ENCODE results near the gene TYW3. TPM values are rescaled to one million over a fixed set of nuclear protein-coding genes. Genes with fewer than 3 reads are reported as not detected.

Gene TYW3
- total RNA-seq, 1 experiment from 2014 or later, result 32.9 TPM

- TF ChIP-seq ATF2 (CRISPR knock-in tag; IDR thresholded peaks at IDR 0.05; ENCODE audit: borderline replicate concordance, low read depth), result no peak
- no peak for TF ChIP-seq TEAD1 (CRISPR knock-in tag; IDR thresholded peaks at IDR 0.05)
- no peak for TF ChIP-seq PREB (CRISPR knock-in tag; IDR thresholded peaks at IDR 0.05; ENCODE audit: borderline replicate concordance)
- no peak for TF ChIP-seq ZNF232 (CRISPR knock-in tag; IDR thresholded peaks at IDR 0.05)
- no peak for TF ChIP-seq TCF7 (CRISPR knock-in tag; IDR thresholded peaks at IDR 0.05; ENCODE audit: low read depth)
- no peak for TF ChIP-seq MXD4 (CRISPR knock-in tag; IDR thresholded peaks at IDR 0.05; ENCODE audit: borderline replicate concordance)
- TF ChIP-seq SOX15 (CRISPR knock-in tag; IDR thresholded peaks at IDR 0.05), result no peak
These were observed 57.5 kb downstream of the TYW3 start (continued) for GRCh38 chr1:74790453-74790852.

- Mint-ChIP-seq H3K4me3 (no peak overlapping the region), H3K36me3 (peaks cover 3% of the 10 kb centered on the region), H3K27ac (no peak overlapping the region), H3K27me3 (ENCODE audit: low read depth) (no peaks in the 10 kb centered on the region), H3K4me1 (peaks cover 6% of the 10 kb centered on the region), H3K9me3 (peaks cover 8% of the 10 kb centered on the region)
- DNase-seq (ENCODE audit: low spot score) (no peak), ATAC-seq (no peak)
- ChIA-PET CTCF (interaction anchor here (1.1 to 1.7 kb wide), 3 partner anchors 16 to 24 kb away, joined by 3 to 7 read pairs (median 4); no protein-coding TSS in a partner anchor), POLR2A (no interaction called here)
- no peak for TF ChIP-seq ZBTB21 (CRISPR knock-in tag; IDR thresholded peaks at IDR 0.05; ENCODE audit: borderline replicate concordance)
- no peak for TF ChIP-seq AR (CRISPR knock-in tag; IDR thresholded peaks at IDR 0.05)
- no peak for TF ChIP-seq CBFB (CRISPR knock-in tag; IDR thresholded peaks at IDR 0.05; ENCODE audit: low read depth)
These were observed 58.5 kb downstream of the TYW3 start for GRCh38 chr1:74791491-74791890.

- peaks cover 31% of the 10 kb centered on the region for H3K36me3 Mint-ChIP-seq
- POLR2A ChIA-PET, result no interaction called here
- H3K27me3 Mint-ChIP-seq (ENCODE audit: low read depth), result no peaks in the 10 kb centered on the region
- H3K4me3 Mint-ChIP-seq, result no peak overlapping the region
- ATAC-seq (peak; percentile 77), DNase-seq (ENCODE audit: low spot score) (no peak)
- peaks cover 39% of the 10 kb centered on the region for H3K9me3 Mint-ChIP-seq
- 0 out of 2 replicates have a peak overlapping the region, but pooled peaks have one; percentile 32 for H3K27ac Mint-ChIP-seq
- CTCF ChIA-PET, result interaction anchor here (1.4 kb wide), 1 partner anchor 19 kb away, joined by 3 read pairs; no protein-coding TSS in a partner anchor
- H3K4me1 Mint-ChIP-seq, result peaks cover 7% of the 10 kb centered on the region
- no peak for TF ChIP-seq SOX15 (CRISPR knock-in tag; IDR thresholded peaks at IDR 0.05)
- TF ChIP-seq CDX4 (CRISPR knock-in tag; IDR thresholded peaks at IDR 0.05; ENCODE audit: borderline replicate concordance), result no peak
- TF ChIP-seq MXD4 (CRISPR knock-in tag; IDR thresholded peaks at IDR 0.05; ENCODE audit: borderline replicate concordance), result no peak
- TF ChIP-seq STAT6 (CRISPR knock-in tag; conservative IDR thresholded peaks at IDR 0.05; ENCODE audit: low read depth), result no peak
- TF ChIP-seq USF2 (CRISPR knock-in tag; IDR thresholded peaks at IDR 0.05), result no peak
- TF ChIP-seq IRF2 (CRISPR knock-in tag; IDR thresholded peaks at IDR 0.05; ENCODE audit: borderline replicate concordance, low read depth), result no peak
- no peak for TF ChIP-seq ZNF671 (CRISPR knock-in tag; IDR thresholded peaks at IDR 0.05)
- TF ChIP-seq ESRRA (CRISPR knock-in tag; IDR thresholded peaks at IDR 0.05; ENCODE audit: borderline replicate concordance), result no peak
- TF ChIP-seq PRDM15 (CRISPR knock-in tag; IDR thresholded peaks at IDR 0.05), result no peak
- TF ChIP-seq ELF4 (CRISPR knock-in tag; IDR thresholded peaks at IDR 0.05; ENCODE audit: low read depth), result no peak
- TF ChIP-seq OVOL2 (CRISPR knock-in tag; IDR thresholded peaks at IDR 0.05; ENCODE audit: borderline replicate concordance), result no peak
These were observed 66.2 kb downstream of the TYW3 start for GRCh38 chr1:74799119-74799657.
